Psoas muscle (tissue), 8 donors: Measurements from ENCODE around the gene GIT1. TPM values are rescaled to one million over a fixed set of nuclear protein-coding genes. Genes with fewer than 3 reads are reported as not detected.
A peak's percentile ranks its signal among the peaks of the same experiment; 100 is the strongest.

Experiments
- ATAC-seq, 4 donors: fragments of 200-7000 bp; cut with Tn5 transposase; one replicate each; pipeline ENCODE4 v1.9.1; 2020; ENCODE audit warnings: moderate library complexity in 3 of 4, mild to moderate bottlenecking in 2 of 4
- DNase-seq, 2 donors: peaks; one replicate each; pipeline ENCODE4 v3.0.0-alpha.2; 2020
- H3K27ac ChIP-seq: fragments of 200-600 bp; one replicate; pipeline ENCODE4 v1.8.0; 2022
- H3K27me3 ChIP-seq, 3 donors: fragments of 200-600 bp in 1 of 3; one replicate each; pipeline versions ENCODE4 v1.6.1 to v1.8.0; 2013 to 2022; ENCODE audit warnings: low read length in 2 of 3, mild to moderate bottlenecking in 2 of 3, moderate library complexity in 1 of 3; ENCODE audit not compliant: insufficient read depth in 3 of 3
- H3K36me3 ChIP-seq, 2 donors: fragments of 200-600 bp in 1 of 2; one replicate each; pipeline versions ENCODE4 v1.6.1 to v1.8.0; 2013 to 2022; ENCODE audit warnings: low read depth in 1 of 2, mild to moderate bottlenecking in 1 of 2, moderate library complexity in 1 of 2; ENCODE audit not compliant: insufficient read depth in 1 of 2
- H3K4me1 ChIP-seq: fragments of 200-600 bp; one replicate; pipeline ENCODE4 v1.8.0; 2022
- H3K4me3 ChIP-seq: fragments of 200-600 bp; one replicate; pipeline ENCODE4 v1.8.0; 2022; ENCODE audit warnings: mild to moderate bottlenecking
- H3K9me3 ChIP-seq: fragments of 200-600 bp; one replicate; pipeline ENCODE4 v1.8.0; 2022
- WGBS, 3 donors: extraction: QIAGEN DNeasy Blood & Tissue Kit; methylation state at CpG; one replicate each; pipeline versions ENCODE4 v1.1.6 to v1.1.7; 2013; 5-methylcytosine and 5-hydroxymethylcytosine counted together
- intact Hi-C, 2 donors: fragments of 100-400 bp; cut with DNase I; formaldehyde crosslinking; loops; one replicate each; pipeline versions ENCODE4 v1.11.0 to v1.14.2; 2022
- polyA plus RNA-seq, 3 donors: library from polyadenylated mRNA; stranded (reverse); fragments of 200-250 nt; gene quantifications; one replicate each; pipeline ENCODE4 v1.2.3, GENCODE V29; 2013
- total RNA-seq, 4 donors: library from RNA; stranded (reverse); fragmentation: NEBNext Ultra II Directional in 2 of 4; extraction: Animal tissue kit (Norgen Biotek cat#: 25700) in 2 of 4; gene quantifications; one replicate each; pipeline versions ENCODE4 v1.2.1 to v1.2.4, GENCODE V29; 2021 to 2023
- TF ChIP-seq, protein P1 (sequence below): fragments of 200-600 bp; IDR thresholded peaks from one replicate; pipeline ENCODE4 v1.8.0; 2022; ENCODE audit warnings: antibody characterized with exemption
- donor health status: healthy with polysubstance abuse.
- donor health status: DM: no; HTN: no; CAD: no; lungs with moderate emphysema.
- donor health status: Bipolar disorder and iron deficiency.
- donor health status: healthy.
- donor health status: DM: yes; HTN: yes; CAD: no.
- donor health status: DM: no; HTN: no; CAD: no.
- donor health status: DM: no; HTN: no; CAD: no.
- donor health status: DM: yes; HTN: yes; CAD: no.

GIT1 gene
- total and polyA plus RNA-seq, 7 donors, result 24.3 to 46.0 (median 33.5) TPM

DNA sequence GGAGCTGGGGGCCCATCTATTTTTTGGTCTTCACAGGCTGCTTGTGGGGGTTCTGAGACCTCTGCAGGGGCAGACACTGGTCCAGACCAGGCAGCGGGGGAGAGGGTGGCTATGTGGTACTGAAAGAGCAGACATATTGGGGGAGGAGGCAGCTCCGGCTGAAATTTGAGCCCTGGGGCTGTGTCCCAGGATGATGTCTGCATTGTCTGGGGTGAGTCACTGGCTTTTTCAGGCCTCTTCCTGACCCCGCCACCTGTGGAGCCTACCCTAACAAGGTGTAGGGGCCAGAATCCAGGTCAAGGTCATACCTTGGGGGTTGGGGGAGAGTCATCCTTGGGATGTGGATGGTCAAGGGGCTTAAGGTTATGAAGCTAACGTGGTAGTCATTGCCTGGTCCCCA, 30.8 kb upstream of the GIT1 start:
- H3K9me3 ChIP-seq, result no peaks in the 10 kb centered on the region
- peak overlapping the region; percentile 99 for H3K27ac ChIP-seq
- 36 to 62% (median 46%) methylated on average over 4 of the region's 4 CpGs for WGBS, 3 donors
- DNase-seq (peak; percentile 62 to 85), ATAC-seq (peak; percentile 45 to 58 (median 51))
- intact Hi-C loops, result loop anchor here in 1 of 2 donors (5.0 kb wide), 2 partner anchors 142 to 312 kb away; partner anchors contain the start of gene SSH2
- H3K4me3 ChIP-seq, result peak overlapping the region; percentile 98
- H3K4me1 ChIP-seq, result peaks cover 66% of the 10 kb centered on the region
- no peaks in the 10 kb centered on the region for H3K27me3 ChIP-seq
- peaks cover 0 to 16% of the 10 kb centered on the region in 2 donors for H3K36me3 ChIP-seq
- TF ChIP-seq, protein P1, sequence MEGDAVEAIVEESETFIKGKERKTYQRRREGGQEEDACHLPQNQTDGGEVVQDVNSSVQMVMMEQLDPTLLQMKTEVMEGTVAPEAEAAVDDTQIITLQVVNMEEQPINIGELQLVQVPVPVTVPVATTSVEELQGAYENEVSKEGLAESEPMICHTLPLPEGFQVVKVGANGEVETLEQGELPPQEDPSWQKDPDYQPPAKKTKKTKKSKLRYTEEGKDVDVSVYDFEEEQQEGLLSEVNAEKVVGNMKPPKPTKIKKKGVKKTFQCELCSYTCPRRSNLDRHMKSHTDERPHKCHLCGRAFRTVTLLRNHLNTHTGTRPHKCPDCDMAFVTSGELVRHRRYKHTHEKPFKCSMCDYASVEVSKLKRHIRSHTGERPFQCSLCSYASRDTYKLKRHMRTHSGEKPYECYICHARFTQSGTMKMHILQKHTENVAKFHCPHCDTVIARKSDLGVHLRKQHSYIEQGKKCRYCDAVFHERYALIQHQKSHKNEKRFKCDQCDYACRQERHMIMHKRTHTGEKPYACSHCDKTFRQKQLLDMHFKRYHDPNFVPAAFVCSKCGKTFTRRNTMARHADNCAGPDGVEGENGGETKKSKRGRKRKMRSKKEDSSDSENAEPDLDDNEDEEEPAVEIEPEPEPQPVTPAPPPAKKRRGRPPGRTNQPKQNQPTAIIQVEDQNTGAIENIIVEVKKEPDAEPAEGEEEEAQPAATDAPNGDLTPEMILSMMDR, result no peak

DNA sequence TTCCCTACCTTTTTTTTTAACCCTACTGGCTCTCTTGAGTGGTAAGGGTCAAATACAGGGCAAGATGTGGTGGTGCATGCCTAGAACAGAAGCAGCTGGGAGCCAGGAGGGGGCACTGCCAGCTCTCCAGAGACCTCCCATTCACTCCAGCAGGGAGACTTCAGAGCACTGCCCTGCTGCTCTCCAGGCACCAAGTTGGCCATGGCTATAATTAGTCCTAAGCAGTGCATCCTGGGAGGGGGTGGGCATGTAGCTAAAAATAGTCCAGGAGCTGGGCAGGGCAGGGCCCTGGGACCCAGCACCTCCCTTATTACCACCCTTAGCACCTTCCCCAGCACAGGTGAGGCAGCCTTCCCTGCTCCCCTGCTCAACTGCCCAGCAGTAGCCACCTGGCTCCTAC, 29.8 kb upstream of the GIT1 start:
- TF ChIP-seq, protein P1, result peak; percentile 41
- peaks cover 69% of the 10 kb centered on the region for H3K4me1 ChIP-seq
- DNase-seq (peak; percentile 48 to 84), ATAC-seq (peak; percentile 58 to 66 (median 59))
- H3K27ac ChIP-seq, result peak overlapping the region; percentile 99
- intact Hi-C loops, result no loop called here
- peak overlapping the region; percentile 98 for H3K4me3 ChIP-seq
- H3K9me3 ChIP-seq, result no peaks in the 10 kb centered on the region
- no peaks in the 10 kb centered on the region for H3K27me3 ChIP-seq
- peaks cover 0 to 22% of the 10 kb centered on the region in 2 donors for H3K36me3 ChIP-seq

DNA sequence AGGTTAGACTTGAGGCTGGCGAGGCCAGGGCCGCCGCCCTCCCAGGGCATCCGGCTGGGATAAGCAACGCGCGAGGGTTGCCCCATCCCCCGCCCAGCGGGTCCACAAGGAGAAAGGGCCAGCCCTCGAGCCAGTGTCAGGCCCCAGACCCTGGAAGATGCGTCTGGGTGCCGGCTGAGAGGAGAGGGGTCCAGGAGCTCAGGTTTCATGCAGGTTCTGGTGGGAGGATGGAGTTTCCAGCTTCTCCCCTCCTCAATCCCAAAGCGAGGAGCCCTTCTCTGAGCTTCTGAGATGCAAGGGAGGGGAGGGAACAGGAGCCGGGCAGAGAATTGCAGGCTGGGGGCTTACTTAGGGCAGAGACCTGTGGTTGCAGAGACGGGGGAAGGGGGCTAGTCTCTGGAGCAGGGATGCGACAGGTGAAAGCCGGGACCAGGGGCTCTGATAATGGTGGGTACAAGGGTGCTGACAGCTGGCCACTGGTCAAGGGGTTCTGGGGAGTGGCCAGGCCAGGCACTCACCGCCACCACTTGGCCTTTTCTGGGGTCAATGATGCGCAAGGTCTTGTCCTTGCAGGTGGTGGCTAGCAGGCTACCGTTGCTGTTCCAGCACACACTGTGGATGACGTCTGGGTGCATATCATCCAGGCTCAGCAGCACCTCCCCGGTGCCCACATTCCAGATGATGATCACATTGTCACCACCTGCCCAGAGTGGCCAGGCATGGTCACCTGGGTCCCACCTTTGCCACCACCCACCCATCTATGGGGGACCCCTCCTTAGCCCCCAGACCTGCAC, 29.0 kb upstream of the GIT1 start:
- intact Hi-C loops, result no loop called here
- no peak for ATAC-seq
- DNase-seq, result no peak

DNA sequence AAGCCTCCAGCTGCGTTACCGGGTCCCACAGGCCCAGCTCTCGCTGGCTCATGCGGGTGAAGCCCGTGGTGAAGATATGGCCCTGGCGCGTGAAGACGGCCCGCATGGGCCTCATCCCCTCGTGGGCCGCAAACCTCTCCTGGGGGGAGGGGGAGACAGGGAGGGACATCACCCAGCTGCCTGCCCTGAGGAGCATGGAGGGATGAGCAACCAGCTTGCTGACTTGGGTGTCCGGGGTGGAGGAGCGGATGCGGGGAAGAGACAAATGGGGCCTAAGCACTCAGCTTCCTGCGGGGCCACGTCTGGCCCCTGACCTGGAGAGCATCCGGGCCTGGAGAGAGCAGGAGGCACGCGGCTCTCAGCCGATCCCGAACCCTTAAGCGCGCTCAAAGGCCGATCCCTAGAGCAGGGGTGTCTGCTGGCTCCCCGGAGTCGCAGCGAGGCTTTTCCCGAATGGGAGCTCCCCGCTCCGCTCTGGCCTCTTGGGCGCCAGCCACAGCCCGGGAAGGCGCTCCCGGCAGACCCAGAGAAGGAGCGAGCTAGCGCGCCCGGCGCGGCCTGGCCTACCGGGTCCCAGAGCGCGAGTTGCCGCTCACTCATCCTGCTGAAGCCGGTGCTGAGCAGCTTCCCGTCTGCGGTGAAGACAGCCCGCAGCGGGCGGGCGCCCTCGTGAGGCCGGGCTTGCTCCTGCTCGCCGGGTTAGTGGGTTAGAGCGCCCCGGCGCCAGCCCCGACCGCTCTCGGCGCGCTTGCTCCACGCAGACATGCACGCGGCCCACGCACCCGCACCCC, 28.2 kb upstream of the GIT1 start:
- H3K27me3 ChIP-seq, result no peaks in the 10 kb centered on the region
- peak overlapping the region; percentile 98 for H3K4me3 ChIP-seq
- peaks cover 66% of the 10 kb centered on the region for H3K4me1 ChIP-seq
- ATAC-seq (no peak), DNase-seq (peak; percentile 74 to 88)
- intact Hi-C loops, result no loop called here
- H3K27ac ChIP-seq, result peak overlapping the region; percentile 99
- H3K9me3 ChIP-seq, result no peaks in the 10 kb centered on the region
- WGBS, 3 donors, result 23 to 39% (median 39%) methylated on average over 52 to 68 of the region's 68 CpGs
- TF ChIP-seq, protein P1, result peak; percentile 53
- H3K36me3 ChIP-seq, result peaks cover 0 to 22% of the 10 kb centered on the region in 2 donors

More for the DNA sequence above, 29.0 kb upstream of the GIT1 start:
- Histone ChIP-seq H3K27me3 (no peaks in the 10 kb centered on the region), H3K4me3 (peak overlapping the region; percentile 98), H3K4me1 (peaks cover 72% of the 10 kb centered on the region), H3K36me3 (peaks cover 0 to 22% of the 10 kb centered on the region in 2 donors), H3K9me3 (no peaks in the 10 kb centered on the region), H3K27ac (peak overlapping the region; percentile 99)
- 45 to 55% (median 47%) methylated on average over 15 to 22 of the region's 22 CpGs for WGBS, 3 donors
- TF ChIP-seq, protein P1, result no peak
